ENCODE data around the gene NXPE2.

NXPE2 gene

DNA sequence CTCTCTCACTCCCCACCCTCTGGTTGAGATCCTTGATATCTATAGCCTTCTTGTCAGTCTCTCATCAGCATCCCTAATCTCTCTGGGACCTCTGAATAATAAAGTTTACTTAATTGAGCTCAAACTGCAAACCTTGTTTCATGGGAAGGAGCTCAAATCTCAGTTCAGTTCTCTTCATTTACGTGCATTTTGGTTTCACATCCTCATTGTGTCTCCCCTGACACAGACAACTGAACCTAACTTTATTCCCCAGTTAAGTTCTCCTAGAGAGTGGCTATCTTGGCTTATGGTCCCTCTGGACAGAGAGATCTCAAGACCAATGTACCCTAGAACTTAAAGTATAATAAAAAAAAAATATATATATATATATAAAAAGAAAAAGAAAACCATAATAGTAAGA lies 47.3 kb downstream of the NXPE2 start:
- DNase-seq, result no peak
- in situ Hi-C loops (cut with MboI; ENCODE audit: low pct_unique_long_range_greater_than_20kb, low sequenced_read_pairs), result no loop called here

DNA sequence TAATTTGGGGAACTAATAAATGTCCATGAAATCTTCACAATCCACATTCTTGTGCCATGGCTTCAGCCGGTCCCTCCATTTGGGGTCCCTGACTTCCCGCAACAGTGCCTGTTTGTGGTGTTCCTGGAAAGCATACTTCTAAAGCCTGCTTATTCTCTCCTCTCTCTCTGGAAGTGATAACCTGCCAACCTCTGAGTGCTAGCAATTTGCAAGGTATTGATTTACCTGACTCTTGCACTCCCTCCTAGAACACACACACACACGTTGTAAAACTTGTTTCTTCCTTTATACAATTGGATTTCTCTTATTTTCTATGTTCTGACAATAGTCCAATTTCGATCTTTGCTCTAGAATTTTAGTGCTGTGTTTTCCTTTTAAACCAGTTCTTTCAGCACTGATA lies 58.5 kb downstream of the NXPE2 start:
- in situ Hi-C loops (cut with MboI; ENCODE audit: low pct_unique_long_range_greater_than_20kb, low sequenced_read_pairs), result no loop called here

DNA sequence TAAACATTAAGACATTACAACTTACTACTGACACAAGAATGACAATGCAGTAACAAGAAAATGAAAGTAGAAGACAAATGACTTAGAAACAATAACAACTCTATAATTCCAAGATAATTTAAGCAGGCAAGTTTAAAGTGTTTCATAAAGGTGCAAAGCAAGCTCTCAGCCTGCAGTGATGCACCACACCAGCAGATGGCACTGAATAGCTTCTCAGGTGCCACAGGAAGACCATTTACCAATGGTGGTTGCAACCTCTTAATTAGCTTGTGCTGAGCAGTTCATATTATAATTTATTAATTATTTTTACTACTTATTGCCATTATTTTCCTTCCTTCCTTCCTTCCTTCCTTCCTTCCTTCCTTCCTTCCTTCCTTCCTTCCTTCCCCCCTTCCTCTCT lies 60.6 kb downstream of the NXPE2 start:
- peak; percentile 49 for DNase-seq
- in situ Hi-C loops (cut with MboI; ENCODE audit: low pct_unique_long_range_greater_than_20kb, low sequenced_read_pairs), result no loop called here

More for the DNA sequence above, 58.5 kb downstream of the NXPE2 start:
- DNase-seq, result no peak

DNA sequence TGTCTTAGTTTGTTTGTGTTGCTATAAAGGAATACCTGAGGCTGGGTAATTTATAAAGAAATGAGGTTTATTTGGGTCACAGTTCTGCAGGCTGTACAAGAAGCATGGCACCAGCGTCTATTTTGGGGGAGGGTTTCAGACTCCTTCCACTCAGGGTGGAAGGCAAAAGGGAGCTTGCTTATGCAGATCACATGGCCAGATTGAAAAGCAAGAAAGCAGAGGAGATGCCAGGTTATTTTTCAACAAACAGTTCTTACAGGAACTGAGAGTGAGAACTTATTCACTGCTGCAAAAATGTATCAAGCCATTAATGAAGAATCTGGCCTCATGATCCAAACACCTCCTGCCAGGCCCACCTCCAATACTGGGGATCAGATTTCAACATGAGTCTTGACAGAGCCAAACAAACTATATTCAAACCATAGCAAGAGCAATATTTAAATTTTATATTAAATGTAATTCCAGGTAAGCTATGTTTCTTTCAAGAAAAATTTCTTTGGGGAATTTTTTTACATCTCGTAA lies 66.9 kb downstream of the NXPE2 start:
- in situ Hi-C loops (cut with MboI; ENCODE audit: low pct_unique_long_range_greater_than_20kb, low sequenced_read_pairs), result no loop called here
- DNase-seq, result no peak

DNA sequence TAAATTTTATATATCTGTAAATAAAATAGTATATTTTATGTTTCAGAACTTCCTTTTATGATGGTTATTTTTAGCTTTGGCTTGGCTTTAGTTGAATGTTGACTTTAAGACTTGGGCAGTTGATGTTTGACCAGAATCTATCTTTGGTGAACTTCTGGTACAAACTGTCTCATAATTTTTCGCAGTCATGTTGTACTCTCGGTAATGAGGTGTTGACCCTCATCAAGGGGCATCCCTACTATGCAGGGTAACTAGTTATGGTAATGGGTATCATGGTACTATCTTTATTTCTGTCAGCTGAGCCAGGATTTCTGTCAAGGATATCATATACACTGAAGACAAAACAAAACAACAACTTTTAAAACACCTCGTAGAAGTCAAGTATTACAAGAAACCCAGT lies 67.7 kb downstream of the NXPE2 start:
- in situ Hi-C loops (cut with MboI; ENCODE audit: low pct_unique_long_range_greater_than_20kb, low sequenced_read_pairs), result no loop called here
- DNase-seq, result no peak
